Small intestine (tissue), 7 donors: ENCODE measurements around the gene DGKD. TPM values are rescaled to one million over a fixed set of nuclear protein-coding genes. Genes with fewer than 3 reads are reported as not detected.

ENCODE experiments used
- DNase-seq, 2 donors: peaks; one replicate each; pipeline versions ENCODE4 v3.0.0 to v3.0.0-alpha.2; 2013
- FAIRE-seq: peaks from 2 replicates; lab custom pipeline; 2012; peaks lifted over from hg19 to GRCh38; lab: Jason Lieb, UNC
- H3K27ac ChIP-seq, 3 donors: one replicate each; pipeline ENCODE4 v1.5.1; 2013; ENCODE audit warnings: low read length in 2 of 3, mild to moderate bottlenecking in 2 of 3, control low read depth in 1 of 3, inconsistent platforms in 1 of 3, low read depth in 1 of 3, moderate library complexity in 1 of 3
- H3K27me3 ChIP-seq, 3 donors: one replicate each; pipeline ENCODE4 v1.6.1; 2013; ENCODE audit warnings: low read length in 3 of 3, inconsistent platforms in 1 of 3; ENCODE audit not compliant: control insufficient read depth in 3 of 3, insufficient read depth in 3 of 3
- H3K36me3 ChIP-seq, 3 donors: one replicate each; pipeline ENCODE4 v1.6.1; 2013; ENCODE audit warnings: low read length in 3 of 3, inconsistent platforms in 1 of 3, low read depth in 1 of 3, mild to moderate bottlenecking in 1 of 3, moderate library complexity in 1 of 3; ENCODE audit not compliant: control insufficient read depth in 3 of 3, insufficient read depth in 2 of 3
- H3K4me1 ChIP-seq, 3 donors: one replicate each; pipeline ENCODE4 v1.6.1; 2013; ENCODE audit warnings: low read length in 2 of 3, inconsistent platforms in 1 of 3, low read depth in 1 of 3, mild to moderate bottlenecking in 1 of 3, moderate library complexity in 1 of 3; ENCODE audit not compliant: control insufficient read depth in 3 of 3, insufficient read depth in 2 of 3
- H3K4me3 ChIP-seq, 3 donors: one replicate each; pipeline ENCODE4 v1.5.1; 2013; ENCODE audit warnings: low read length in 3 of 3, control low read depth in 1 of 3, inconsistent platforms in 1 of 3, low read depth in 1 of 3, mild to moderate bottlenecking in 1 of 3, moderate library complexity in 1 of 3
- H3K9me3 ChIP-seq, 2 donors: one replicate each; pipeline ENCODE4 v1.6.1; 2013; ENCODE audit warnings: low read depth in 1 of 2, low read length in 1 of 2; ENCODE audit not compliant: control insufficient read depth in 2 of 2, insufficient read depth in 1 of 2
- WGBS, 3 donors: extraction: QIAGEN DNeasy Blood & Tissue Kit; methylation state at CpG; one replicate each; pipeline ENCODE4 v1.1.7; 2013; 5-methylcytosine and 5-hydroxymethylcytosine counted together
- polyA plus RNA-seq, 4 donors: library from polyadenylated mRNA; stranded (reverse) in 3 of 4; unstranded in 1 of 4; fragments of 200-250 nt in 3 of 4; fragments of 120-200 nt in 1 of 4; gene quantifications; one replicate each; pipeline versions ENCODE4 v1.2.1 to v1.2.3, GENCODE V29; 2013
- donor health status: healthy with polysubstance abuse.
- donor health status: control.
- donor health status: control.
- donor health status: Bipolar disorder and iron deficiency.
- donor health status: healthy.

DGKD gene
- polyA plus RNA-seq, 4 donors = 17.7 to 54.3 (median 37.0) TPM

GRCh38 chr2:233485726-233486125, 131.4 kb downstream of the DGKD start:
- Histone ChIP-seq H3K27me3 (no peaks in the 10 kb centered on the region), H3K4me3 (no peak overlapping the region), H3K9me3 (no peaks in the 10 kb centered on the region), H3K4me1 (no peaks in the 10 kb centered on the region), H3K36me3 (peaks cover 2 to 53% (median 7%) of the 10 kb centered on the region in 3 donors), H3K27ac (no peak overlapping the region)
- FAIRE-seq = no peak
- DNase-seq = no peak
- WGBS, 3 donors = 92 to 94% (median 93%) methylated on average over 15 of the region's 15 CpGs

GRCh38 chr2:233486357-233486756, 132.1 kb downstream of the DGKD start:
- Histone ChIP-seq H3K36me3 (peaks cover 7 to 56% (median 7%) of the 10 kb centered on the region in 3 donors), H3K27ac (no peak overlapping the region), H3K9me3 (no peaks in the 10 kb centered on the region), H3K4me1 (no peaks in the 10 kb centered on the region), H3K4me3 (no peak overlapping the region), H3K27me3 (no peaks in the 10 kb centered on the region)
- FAIRE-seq (no peak), DNase-seq (no peak)
- WGBS, 3 donors = 93 to 95% (median 95%) methylated on average over 4 of the region's 4 CpGs

- 72 to 78% (median 75%) methylated on average over 4 of the region's 4 CpGs for WGBS, 3 donors
- Histone ChIP-seq H3K4me3 (no peak overlapping the region), H3K36me3 (peaks cover 7 to 50% (median 8%) of the 10 kb centered on the region in 3 donors), H3K4me1 (no peaks in the 10 kb centered on the region), H3K27me3 (no peaks in the 10 kb centered on the region), H3K9me3 (no peaks in the 10 kb centered on the region), H3K27ac (no peak overlapping the region)
- DNase-seq = no peak
- no peak for FAIRE-seq
Measured at GRCh38 chr2:233486778-233487552, 132.7 kb downstream of the DGKD start.

GRCh38 chr2:233487748-233488345, 133.6 kb downstream of the DGKD start:
- Histone ChIP-seq H3K4me3 (no peak overlapping the region), H3K27me3 (no peaks in the 10 kb centered on the region), H3K27ac (no peak overlapping the region), H3K4me1 (no peaks in the 10 kb centered on the region), H3K9me3 (no peaks in the 10 kb centered on the region), H3K36me3 (peaks cover 5 to 43% (median 8%) of the 10 kb centered on the region in 3 donors)
- DNase-seq (no peak), FAIRE-seq (no peak)
- WGBS, 3 donors = 90 to 93% (median 92%) methylated on average over 9 of the region's 9 CpGs

GRCh38 chr2:233489143-233489542, 134.8 kb downstream of the DGKD start:
- DNase-seq (no peak), FAIRE-seq (no peak)
- H3K27ac ChIP-seq = no peak overlapping the region
- no peaks in the 10 kb centered on the region for H3K9me3 ChIP-seq
- no peak overlapping the region for H3K4me3 ChIP-seq
- H3K27me3 ChIP-seq = no peaks in the 10 kb centered on the region
- H3K4me1 ChIP-seq = no peaks in the 10 kb centered on the region
- peaks cover 5 to 44% (median 8%) of the 10 kb centered on the region in 3 donors for H3K36me3 ChIP-seq
- 82 to 95% (median 92%) methylated on average over 10 of the region's 10 CpGs for WGBS, 3 donors

GRCh38 chr2:233489666-233490065, 135.4 kb downstream of the DGKD start:
- WGBS, 3 donors = 93 to 97% (median 97%) methylated on average over 6 of the region's 6 CpGs
- H3K36me3 ChIP-seq = peaks cover 5 to 42% (median 8%) of the 10 kb centered on the region in 3 donors
- DNase-seq (no peak), FAIRE-seq (no peak)
- no peak overlapping the region for H3K27ac ChIP-seq
- no peak overlapping the region for H3K4me3 ChIP-seq
- no peaks in the 10 kb centered on the region for H3K9me3 ChIP-seq
- no peaks in the 10 kb centered on the region for H3K4me1 ChIP-seq
- H3K27me3 ChIP-seq = no peaks in the 10 kb centered on the region

GRCh38 chr2:233490831-233491230, 136.5 kb downstream of the DGKD start:
- Histone ChIP-seq H3K4me3 (no peak overlapping the region), H3K27me3 (no peaks in the 10 kb centered on the region), H3K36me3 (peaks cover 4 to 43% (median 8%) of the 10 kb centered on the region in 3 donors), H3K27ac (no peak overlapping the region), H3K9me3 (no peaks in the 10 kb centered on the region), H3K4me1 (no peaks in the 10 kb centered on the region)
- WGBS, 3 donors = 94 to 97% (median 96%) methylated on average over 7 of the region's 7 CpGs
- FAIRE-seq (no peak), DNase-seq (no peak)

GRCh38 chr2:233491326-233491725, 137.0 kb downstream of the DGKD start:
- no peaks in the 10 kb centered on the region for H3K27me3 ChIP-seq
- 88 to 95% (median 88%) methylated on average over 3 of the region's 3 CpGs for WGBS, 3 donors
- peaks cover 5 to 38% (median 8%) of the 10 kb centered on the region in 3 donors for H3K36me3 ChIP-seq
- no peak for FAIRE-seq
- no peaks in the 10 kb centered on the region for H3K9me3 ChIP-seq
- no peak overlapping the region for H3K4me3 ChIP-seq
- H3K4me1 ChIP-seq = no peaks in the 10 kb centered on the region
- no peak for DNase-seq
- no peak overlapping the region for H3K27ac ChIP-seq
